ENCODE results near the gene KDM8.
A peak's percentile ranks its signal among the peaks of the same experiment; 100 is the strongest.

KDM8 gene

DNA sequence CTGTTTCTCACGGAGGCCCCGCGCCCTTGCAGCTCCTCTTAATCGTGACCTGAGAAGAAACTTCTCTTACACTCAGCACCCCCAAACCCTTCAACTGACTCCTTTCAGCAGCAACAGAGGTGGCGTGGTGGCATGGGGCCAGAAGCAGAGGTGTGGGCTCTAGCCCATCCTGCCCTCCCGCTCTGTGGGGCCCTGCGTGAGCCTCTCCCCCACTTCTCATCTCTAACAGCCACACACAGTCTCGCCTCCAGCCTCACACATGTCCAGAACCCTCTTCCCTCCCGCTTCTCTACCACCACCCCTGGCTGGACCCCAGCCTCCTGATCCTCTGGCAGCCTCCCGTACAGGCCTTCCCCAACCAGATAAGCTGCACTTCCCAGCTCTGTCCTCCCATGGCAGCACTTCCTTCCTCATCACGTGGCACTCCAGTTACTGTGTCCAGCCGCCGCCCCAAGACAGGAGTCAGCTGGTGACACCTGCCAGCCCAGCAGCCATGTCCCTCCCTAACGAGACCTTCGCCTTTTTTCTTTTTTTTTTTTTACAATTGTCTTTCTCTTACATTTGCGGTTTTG, 34.8 kb downstream of the KDM8 start:
- Histone ChIP-seq H3K4me3 (ENCODE audit: extremely low read depth, insufficient read depth, low read length, poor library complexity, severe bottlenecking) (no peak overlapping the region), H3K36me3 (ENCODE audit: control insufficient read depth, insufficient read depth, low read length) (no peaks in the 10 kb centered on the region), H3K9me3 (ENCODE audit: control insufficient read depth, low read length) (no peaks in the 10 kb centered on the region), H3K27ac (ENCODE audit: low read depth, low read length, severe bottlenecking) (no peak overlapping the region), H3K4me1 (ENCODE audit: control insufficient read depth, insufficient read depth, low read length, poor library complexity, severe bottlenecking) (peaks cover 40% of the 10 kb centered on the region)
- WGBS, 2 experiments (ENCODE audit: insufficient coverage in 2 of 2), result 73 to 92% methylated on average over 10 to 11 of the region's 16 CpGs

DNA sequence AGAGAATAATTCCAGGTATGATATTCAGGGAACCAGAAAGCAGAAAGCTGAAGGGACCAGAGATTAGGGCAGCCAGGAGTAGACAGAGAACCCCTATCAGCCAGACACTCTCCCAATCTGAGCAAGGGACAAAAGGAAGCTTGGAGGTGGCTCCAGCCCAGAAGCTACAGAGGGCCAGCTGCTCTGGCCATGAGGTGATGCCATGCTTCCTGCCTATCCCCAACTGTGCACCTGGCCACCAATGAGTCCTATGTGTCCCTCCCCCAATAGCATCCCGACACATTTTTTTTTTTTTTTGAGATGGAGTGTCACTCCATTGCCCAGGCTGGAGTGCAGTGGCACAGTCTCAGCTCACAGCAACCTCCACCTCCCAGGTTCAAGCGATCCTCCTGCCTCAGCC, 35.3 kb downstream of the KDM8 start:
- peaks cover 44% of the 10 kb centered on the region for H3K4me1 ChIP-seq (ENCODE audit: control insufficient read depth, insufficient read depth, low read length, poor library complexity, severe bottlenecking)
- 80 to 83% methylated on average over 1 to 2 of the region's 2 CpGs for WGBS, 2 experiments (ENCODE audit: insufficient coverage in 2 of 2)
- no peaks in the 10 kb centered on the region for H3K9me3 ChIP-seq (ENCODE audit: control insufficient read depth, low read length)
- H3K27ac ChIP-seq (ENCODE audit: low read depth, low read length, severe bottlenecking), result no peak overlapping the region
- no peak overlapping the region for H3K4me3 ChIP-seq (ENCODE audit: extremely low read depth, insufficient read depth, low read length, poor library complexity, severe bottlenecking)
- no peaks in the 10 kb centered on the region for H3K36me3 ChIP-seq (ENCODE audit: control insufficient read depth, insufficient read depth, low read length)

DNA sequence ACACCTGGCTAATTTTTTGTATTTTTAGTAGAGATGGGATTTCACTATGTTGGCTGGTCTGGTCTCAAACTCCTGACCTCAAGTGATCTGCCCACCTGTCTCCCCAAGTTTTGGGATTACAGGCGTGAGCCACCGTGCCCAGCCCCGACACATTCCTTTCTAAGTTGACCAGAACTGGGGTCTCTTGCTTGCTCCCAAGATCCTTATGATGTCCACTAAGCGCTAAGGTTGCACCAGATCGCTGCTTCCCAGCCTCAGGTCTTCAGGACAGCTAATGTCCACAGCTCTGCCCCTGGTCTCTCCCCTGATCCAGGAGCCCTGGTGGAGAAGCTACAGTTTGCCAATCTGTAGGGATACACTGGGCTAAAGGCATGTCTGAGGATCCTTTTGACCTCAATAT, 35.7 kb downstream of the KDM8 start:
- WGBS, 2 experiments (ENCODE audit: insufficient coverage in 2 of 2), result 93 to 96% methylated on average over 5 of the region's 5 CpGs
- Histone ChIP-seq H3K36me3 (ENCODE audit: control insufficient read depth, insufficient read depth, low read length) (no peaks in the 10 kb centered on the region), H3K27ac (ENCODE audit: low read depth, low read length, severe bottlenecking) (no peak overlapping the region), H3K4me3 (ENCODE audit: extremely low read depth, insufficient read depth, low read length, poor library complexity, severe bottlenecking) (no peak overlapping the region), H3K4me1 (ENCODE audit: control insufficient read depth, insufficient read depth, low read length, poor library complexity, severe bottlenecking) (peaks cover 44% of the 10 kb centered on the region), H3K9me3 (ENCODE audit: control insufficient read depth, low read length) (no peaks in the 10 kb centered on the region)

DNA sequence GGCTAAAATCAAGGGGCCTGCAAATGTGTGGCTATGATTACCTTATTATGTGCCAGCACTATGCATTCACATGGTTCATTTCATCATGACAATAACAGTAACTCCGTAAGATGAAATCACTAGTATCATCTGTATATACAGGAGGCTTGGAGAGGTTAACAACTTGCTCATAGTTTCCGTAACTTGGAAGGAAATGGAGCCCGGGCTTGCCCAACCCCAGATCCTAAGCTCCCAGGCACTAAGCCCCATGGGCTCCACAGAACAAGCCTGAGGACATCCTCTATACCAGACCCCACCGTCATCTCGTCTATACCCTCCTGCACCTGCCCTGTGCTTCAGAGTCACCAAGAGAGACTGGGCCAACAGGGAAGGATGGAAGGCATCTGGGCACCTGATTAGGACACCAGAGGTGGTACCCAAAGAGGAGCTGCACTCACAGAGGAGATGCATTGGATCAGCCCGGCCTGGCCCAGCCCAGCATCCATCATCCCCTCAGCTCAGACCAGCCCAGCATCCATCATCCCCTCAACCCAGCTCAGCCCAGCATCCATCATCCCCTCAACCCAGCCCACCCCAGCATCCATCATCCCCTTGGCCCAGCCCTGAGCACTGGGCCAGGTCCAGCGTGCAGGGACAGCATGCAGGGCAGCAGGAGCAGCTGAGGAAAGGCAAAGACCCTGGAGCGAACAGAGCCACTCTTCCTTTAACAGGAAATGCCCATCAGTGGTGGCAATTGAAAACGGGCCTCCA, 36.8 kb downstream of the KDM8 start:
- 89 to 100% methylated on average over 4 to 5 of the region's 9 CpGs for WGBS, 2 experiments (ENCODE audit: insufficient coverage in 2 of 2)
- Histone ChIP-seq H3K36me3 (ENCODE audit: control insufficient read depth, insufficient read depth, low read length) (no peaks in the 10 kb centered on the region), H3K27ac (ENCODE audit: low read depth, low read length, severe bottlenecking) (no peak overlapping the region), H3K9me3 (ENCODE audit: control insufficient read depth, low read length) (no peaks in the 10 kb centered on the region), H3K4me3 (ENCODE audit: extremely low read depth, insufficient read depth, low read length, poor library complexity, severe bottlenecking) (no peak overlapping the region), H3K4me1 (ENCODE audit: control insufficient read depth, insufficient read depth, low read length, poor library complexity, severe bottlenecking) (peaks cover 42% of the 10 kb centered on the region)

DNA sequence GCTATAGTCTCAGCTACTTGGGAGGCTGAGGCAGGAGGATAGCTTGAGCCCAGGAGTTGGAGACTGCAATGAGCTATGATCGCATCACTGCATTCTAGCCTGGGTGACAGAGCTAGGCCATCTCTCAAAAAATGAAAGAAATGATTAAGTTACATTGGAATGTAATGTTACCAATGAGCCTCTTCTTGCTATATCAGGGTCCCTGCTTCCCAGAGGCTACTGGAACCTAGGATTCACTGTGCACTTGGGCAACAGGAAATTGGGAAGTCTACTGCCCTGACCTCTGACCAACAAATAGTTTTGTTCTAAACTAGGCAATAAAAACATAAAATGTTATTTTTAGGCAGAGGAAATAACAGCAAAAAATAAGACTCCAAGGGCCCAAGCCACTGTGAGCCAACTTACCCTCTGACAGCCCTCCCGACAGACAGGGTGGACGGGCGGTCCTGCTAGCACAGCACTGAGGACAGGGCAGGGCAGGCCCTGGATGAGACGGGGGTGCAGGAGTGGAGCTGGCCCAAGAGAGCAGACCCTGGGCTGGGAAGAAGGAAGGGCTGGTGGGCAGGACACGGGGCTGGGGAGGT, 37.7 kb downstream of the KDM8 start:
- Histone ChIP-seq H3K4me1 (ENCODE audit: control insufficient read depth, insufficient read depth, low read length, poor library complexity, severe bottlenecking) (peaks cover 36% of the 10 kb centered on the region), H3K27ac (ENCODE audit: low read depth, low read length, severe bottlenecking) (peak overlapping the region; percentile 66), H3K36me3 (ENCODE audit: control insufficient read depth, insufficient read depth, low read length) (no peaks in the 10 kb centered on the region), H3K4me3 (ENCODE audit: extremely low read depth, insufficient read depth, low read length, poor library complexity, severe bottlenecking) (no peak overlapping the region), H3K9me3 (ENCODE audit: control insufficient read depth, low read length) (no peaks in the 10 kb centered on the region)
- 90 to 92% methylated on average over 3 to 5 of the region's 6 CpGs for WGBS, 2 experiments (ENCODE audit: insufficient coverage in 2 of 2)

DNA sequence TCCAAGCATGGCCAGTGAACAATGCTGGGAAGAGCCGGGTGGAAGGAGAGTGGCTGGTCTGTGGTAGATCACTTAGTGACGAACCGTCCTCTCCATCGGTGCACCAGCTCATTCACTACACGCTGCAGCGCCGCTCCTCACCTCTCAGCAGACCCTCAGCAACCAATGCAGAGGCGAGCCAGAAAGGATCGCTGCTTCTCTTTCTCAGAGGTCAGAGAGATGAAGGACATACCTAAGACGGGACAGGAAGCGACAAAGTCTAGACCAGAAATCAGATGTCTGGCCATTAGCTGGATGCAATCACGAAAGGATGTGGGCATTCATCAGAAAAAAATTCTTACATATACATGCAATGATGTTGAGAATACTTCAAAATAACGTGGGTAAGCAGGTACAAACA, 38.3 kb downstream of the KDM8 start:
- H3K27ac ChIP-seq (ENCODE audit: low read depth, low read length, severe bottlenecking), result peak overlapping the region; percentile 66
- peaks cover 34% of the 10 kb centered on the region for H3K4me1 ChIP-seq (ENCODE audit: control insufficient read depth, insufficient read depth, low read length, poor library complexity, severe bottlenecking)
- H3K36me3 ChIP-seq (ENCODE audit: control insufficient read depth, insufficient read depth, low read length), result no peaks in the 10 kb centered on the region
- H3K4me3 ChIP-seq (ENCODE audit: extremely low read depth, insufficient read depth, low read length, poor library complexity, severe bottlenecking), result no peak overlapping the region
- 72 to 95% methylated on average over 7 to 8 of the region's 13 CpGs for WGBS, 2 experiments (ENCODE audit: insufficient coverage in 2 of 2)
- no peaks in the 10 kb centered on the region for H3K9me3 ChIP-seq (ENCODE audit: control insufficient read depth, low read length)

DNA sequence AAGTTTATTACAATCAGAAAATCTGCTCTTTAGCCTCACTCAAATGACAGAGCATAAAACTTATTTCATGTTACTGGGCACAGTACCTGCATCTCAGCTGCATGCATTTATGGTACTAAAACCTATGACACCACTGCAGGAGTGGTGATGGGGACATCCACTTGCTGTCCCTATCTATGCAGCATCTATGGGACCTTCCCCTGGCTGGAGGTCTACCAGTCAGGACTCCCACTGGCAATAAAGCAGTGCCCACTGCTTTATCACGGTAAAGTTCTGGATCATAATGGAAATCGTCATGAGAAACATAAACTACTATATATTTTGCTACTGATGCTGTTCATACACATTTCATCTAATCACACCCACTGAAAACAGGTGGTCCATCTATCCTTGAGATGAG, 39.1 kb downstream of the KDM8 start:
- peaks cover 26% of the 10 kb centered on the region for H3K4me1 ChIP-seq (ENCODE audit: control insufficient read depth, insufficient read depth, low read length, poor library complexity, severe bottlenecking)
- H3K36me3 ChIP-seq (ENCODE audit: control insufficient read depth, insufficient read depth, low read length), result no peaks in the 10 kb centered on the region
- H3K4me3 ChIP-seq (ENCODE audit: extremely low read depth, insufficient read depth, low read length, poor library complexity, severe bottlenecking), result no peak overlapping the region
- WGBS, 2 experiments (ENCODE audit: insufficient coverage in 2 of 2), result 89% methylated on average over 2 of the region's 2 CpGs; no CpG with 5 or more reads in 1 of the 2 experiments
- no peaks in the 10 kb centered on the region for H3K9me3 ChIP-seq (ENCODE audit: control insufficient read depth, low read length)
- peak overlapping the region; percentile 82 for H3K27ac ChIP-seq (ENCODE audit: low read depth, low read length, severe bottlenecking)

DNA sequence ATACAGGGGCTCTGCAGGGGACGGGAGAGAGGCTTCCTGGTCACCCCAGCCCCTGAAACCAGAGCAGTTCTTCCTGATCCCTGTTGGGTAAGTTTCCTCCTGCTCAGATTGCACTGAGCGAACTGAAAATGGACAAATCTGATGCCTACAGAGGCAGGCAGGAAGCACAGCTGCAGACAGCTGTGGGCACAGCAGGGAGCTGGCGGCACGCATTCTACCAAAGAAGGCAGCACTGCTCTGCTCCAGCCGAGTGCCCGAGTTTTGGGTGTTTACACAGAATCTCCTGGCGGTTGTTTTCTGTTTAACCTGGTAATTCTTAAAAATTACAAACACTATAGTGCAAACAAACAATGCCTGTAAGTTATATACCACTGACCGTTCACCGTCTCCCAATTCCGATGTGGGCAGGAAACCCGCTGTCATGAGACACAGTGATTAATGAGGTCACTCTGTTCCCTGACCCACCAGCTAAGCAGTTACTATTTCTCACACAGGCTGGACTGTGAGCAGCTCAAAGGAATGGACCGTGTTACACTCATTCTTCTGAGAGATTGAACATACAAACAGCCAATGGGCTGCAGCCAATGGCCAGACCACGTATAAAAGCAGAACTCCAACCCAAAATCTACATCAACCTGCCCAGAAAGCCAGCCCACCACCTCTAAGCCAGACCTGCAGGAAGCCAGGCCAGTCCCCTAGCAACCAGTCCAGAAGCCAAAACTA, 39.7 kb downstream of the KDM8 start:
- H3K27ac ChIP-seq (ENCODE audit: low read depth, low read length, severe bottlenecking), result peak overlapping the region; percentile 82
- H3K4me1 ChIP-seq (ENCODE audit: control insufficient read depth, insufficient read depth, low read length, poor library complexity, severe bottlenecking), result peaks cover 22% of the 10 kb centered on the region

DNA sequence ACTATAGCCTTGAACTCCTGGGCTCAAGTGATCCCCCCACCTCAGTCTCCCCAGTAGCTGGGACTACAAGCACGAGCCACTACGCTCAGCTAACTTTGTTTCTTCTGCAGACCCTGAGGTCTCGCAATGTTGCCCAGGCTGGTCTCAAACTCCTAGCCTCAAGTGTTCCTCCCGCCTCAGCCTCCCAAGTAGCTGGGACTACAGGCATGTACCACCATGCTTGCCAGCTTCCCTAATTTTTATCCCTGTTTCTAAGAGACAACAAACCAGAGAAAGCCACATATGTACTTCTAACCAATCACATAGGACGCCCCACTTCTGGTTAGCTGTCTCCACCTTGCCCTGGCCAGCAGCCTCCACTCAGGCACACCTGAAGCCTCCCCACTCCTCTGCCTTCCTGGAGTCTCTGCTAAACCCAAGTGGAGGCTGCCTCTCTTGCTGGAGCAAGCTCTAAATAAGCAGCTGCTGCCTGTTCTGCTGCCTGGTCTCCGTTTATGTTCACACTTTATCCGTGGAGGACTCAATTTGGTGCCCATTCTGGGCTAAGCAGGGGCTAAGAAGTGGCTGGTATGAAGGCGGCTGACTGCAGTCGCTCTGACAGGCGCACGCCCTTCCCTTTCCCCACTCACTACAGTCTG, 40.5 kb downstream of the KDM8 start:
- Histone ChIP-seq H3K36me3 (ENCODE audit: control insufficient read depth, insufficient read depth, low read length) (no peaks in the 10 kb centered on the region), H3K4me3 (ENCODE audit: extremely low read depth, insufficient read depth, low read length, poor library complexity, severe bottlenecking) (no peak overlapping the region), H3K27ac (ENCODE audit: low read depth, low read length, severe bottlenecking) (no peak overlapping the region), H3K4me1 (ENCODE audit: control insufficient read depth, insufficient read depth, low read length, poor library complexity, severe bottlenecking) (peaks cover 22% of the 10 kb centered on the region), H3K9me3 (ENCODE audit: control insufficient read depth, low read length) (no peaks in the 10 kb centered on the region)
- WGBS, 2 experiments (ENCODE audit: insufficient coverage in 2 of 2), result 83 to 92% methylated on average over 11 of the region's 11 CpGs

More for the DNA sequence above, 39.7 kb downstream of the KDM8 start:
- H3K36me3 ChIP-seq (ENCODE audit: control insufficient read depth, insufficient read depth, low read length), result no peaks in the 10 kb centered on the region
- H3K9me3 ChIP-seq (ENCODE audit: control insufficient read depth, low read length), result no peaks in the 10 kb centered on the region
- 50 to 68% methylated on average over 10 to 12 of the region's 13 CpGs for WGBS, 2 experiments (ENCODE audit: insufficient coverage in 2 of 2)
- H3K4me3 ChIP-seq (ENCODE audit: extremely low read depth, insufficient read depth, low read length, poor library complexity, severe bottlenecking), result no peak overlapping the region

DNA sequence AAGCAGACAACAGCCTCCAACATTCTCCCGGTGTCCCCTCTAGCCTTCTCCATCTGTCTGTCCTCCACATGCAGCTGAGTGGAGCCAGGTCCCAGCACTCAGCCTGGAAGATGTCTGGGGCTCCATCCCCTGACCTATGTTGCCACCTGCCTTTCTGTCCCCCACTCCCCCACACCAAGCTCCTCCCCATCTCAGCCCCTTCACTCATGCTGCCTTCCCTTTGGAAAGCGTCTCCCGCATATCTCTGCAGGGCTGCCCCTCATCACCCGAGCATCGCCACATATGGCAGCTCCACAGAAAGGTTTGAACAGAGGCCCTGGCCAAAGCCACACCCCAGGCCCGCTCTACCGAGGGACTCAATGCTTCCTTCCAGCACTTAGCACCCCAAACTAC, 41.0 kb downstream of the KDM8 start:
- Histone ChIP-seq H3K4me1 (ENCODE audit: control insufficient read depth, insufficient read depth, low read length, poor library complexity, severe bottlenecking) (peaks cover 22% of the 10 kb centered on the region), H3K36me3 (ENCODE audit: control insufficient read depth, insufficient read depth, low read length) (no peaks in the 10 kb centered on the region), H3K9me3 (ENCODE audit: control insufficient read depth, low read length) (no peaks in the 10 kb centered on the region), H3K4me3 (ENCODE audit: extremely low read depth, insufficient read depth, low read length, poor library complexity, severe bottlenecking) (no peak overlapping the region), H3K27ac (ENCODE audit: low read depth, low read length, severe bottlenecking) (no peak overlapping the region)
- WGBS, 2 experiments (ENCODE audit: insufficient coverage in 2 of 2), result 94 to 95% methylated on average over 7 of the region's 7 CpGs

All from mesodermal cell (in vitro differentiated cells).